GM10266 (cell line): ENCODE data around the gene TMEM14B.

Source experiments
- DNase-seq: peaks from one replicate; pipeline ENCODE4 v3.0.0; 2012; ENCODE audit errors: extremely low spot score
- CTCF ChIP-seq: IDR thresholded peaks from 2 replicates; pipeline ENCODE4 v1.5.1; 2012; ENCODE audit warnings: mild to moderate bottlenecking, low read depth; ENCODE audit not compliant: control insufficient read depth, insufficient read depth; ENCODE audit errors: missing control alignments

Gene TMEM14B

GRCh38 chr6:10721850-10722569 is 25.6 kb upstream of the TMEM14B start:
- no peak for DNase-seq
- no peak for TF ChIP-seq CTCF

GRCh38 chr6:10722570-10722819 is 25.1 kb upstream of the TMEM14B start:
- DNase-seq: no peak
- no peak for TF ChIP-seq CTCF

- no peak for TF ChIP-seq CTCF
- DNase-seq: peak; percentile 95
Observed at GRCh38 chr6:10722820-10723566, 24.6 kb upstream of the TMEM14B start, which contains the start of gene TMEM14C. Gene TMEM14C, plus strand, starts transcription at chr6:10723070. Its CDS starts 1,544 bp downstream, at chr6:10724614.

- no peak for TF ChIP-seq CTCF
- DNase-seq: no peak
Observed at GRCh38 chr6:10723567-10723881, 24.1 kb upstream of the TMEM14B start.

GRCh38 chr6:10725044-10725443 is 22.6 kb upstream of the TMEM14B start:
- no peak for TF ChIP-seq CTCF
- DNase-seq: no peak

GRCh38 chr6:10725716-10726115 is 21.9 kb upstream of the TMEM14B start:
- DNase-seq: no peak
- TF ChIP-seq CTCF: no peak

GRCh38 chr6:10730254-10730653 is 17.4 kb upstream of the TMEM14B start:
- no peak for TF ChIP-seq CTCF
- DNase-seq: no peak
